ENCODE data around the gene PPM1H. TPM values are rescaled to one million over a fixed set of nuclear protein-coding genes. Genes with fewer than 3 reads are reported as not detected.

Gene PPM1H
- total and polyA plus RNA-seq, 2 donors (not counting 1 experiment from before 2014, with no cell fraction given): 0.01 TPM; not detected in 1

DNA sequence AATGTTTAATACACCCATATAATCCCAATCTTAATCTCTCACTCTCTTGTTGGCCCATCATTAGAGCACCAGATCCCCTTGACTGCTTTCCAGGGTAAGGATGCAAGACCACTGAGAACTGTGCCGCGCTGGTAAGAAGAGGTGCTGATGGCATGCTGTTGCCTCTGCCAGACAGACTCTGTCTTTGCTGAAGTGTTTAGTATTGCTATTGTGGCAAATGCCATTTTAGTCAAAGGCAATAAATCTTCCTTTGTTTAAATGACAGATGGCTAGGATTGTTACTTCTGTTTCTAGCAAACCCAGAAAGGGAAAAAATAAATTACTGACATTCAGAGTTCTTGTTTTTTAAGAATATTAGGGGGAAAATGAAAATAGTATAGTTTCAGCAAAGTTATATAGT, 316.0 kb downstream of the PPM1H start:
- Histone ChIP-seq H2AFZ (ENCODE audit: insufficient read depth, low read depth, low read length, poor library complexity, severe bottlenecking) (no peak overlapping the region), H3K36me3 (replicated peaks in 1 of 2; ENCODE audit: control extremely low read depth in 1 of 2, control insufficient read depth in 1 of 2, extremely low read depth in 1 of 2, insufficient read depth in 2 of 2, low read length in 1 of 2) (peaks cover 0 to 1% of the 10 kb centered on the region in 2 experiments), H3K9ac (ENCODE audit: low read length) (no peak overlapping the region), H3K4me2 (replicated peaks; ENCODE audit: low read depth, low read length, poor library complexity, severe bottlenecking) (no peak overlapping the region), H3K27me3 (replicated peaks in 1 of 4; ENCODE audit: control extremely low read depth in 1 of 4, control insufficient read depth in 3 of 4, insufficient read depth in 4 of 4, low read length in 3 of 4) (no peaks in the 10 kb centered on the region), H3K27ac (ENCODE audit: low read length in 2 of 2) (no peak overlapping the region), H3K4me1 (ENCODE audit: control insufficient read depth in 2 of 2, insufficient read depth in 2 of 2, low read length in 2 of 2) (no peaks in the 10 kb centered on the region), H3K79me2 (ENCODE audit: control insufficient read depth, insufficient read depth, low read length) (peaks cover 1% of the 10 kb centered on the region), H3K4me3 (ENCODE audit: control extremely low read depth in 1 of 5, extremely low read depth in 1 of 5, insufficient read depth in 1 of 5, low read depth in 2 of 5, low read length in 4 of 5) (no peak overlapping the region), H4K20me1 (ENCODE audit: control insufficient read depth, insufficient read depth, low read length, poor library complexity, severe bottlenecking) (no peaks in the 10 kb centered on the region), H3K9me3 (ENCODE audit: control extremely low read depth in 1 of 3, control insufficient read depth in 2 of 3, insufficient read depth in 1 of 3, low read length in 2 of 3) (no peaks in the 10 kb centered on the region)
- Mint-ChIP-seq H3K4me1 (no peaks in the 10 kb centered on the region), H3K9me3 (ENCODE audit: insufficient read depth) (no peaks in the 10 kb centered on the region), H3K27me3 (no peaks in the 10 kb centered on the region), H3K4me3 (no peak overlapping the region), H3K27ac (no peak overlapping the region)
- ChIA-PET POLR2A (no interaction called here), CTCF (no interaction called here)
- intact Hi-C loops (cut with micrococcal nuclease): no loop called here
- no CpG with 5 or more reads among the region's 2 CpGs for WGBS (ENCODE audit: insufficient coverage)
- ATAC-seq (ENCODE audit: low read depth): no peak
- no peak for TF ChIP-seq EZH2 (IDR thresholded peaks at IDR 0.05; ENCODE audit: borderline replicate concordance, insufficient read depth, low read depth, low read length, poor library complexity, severe bottlenecking)
- TF ChIP-seq, protein P1, sequence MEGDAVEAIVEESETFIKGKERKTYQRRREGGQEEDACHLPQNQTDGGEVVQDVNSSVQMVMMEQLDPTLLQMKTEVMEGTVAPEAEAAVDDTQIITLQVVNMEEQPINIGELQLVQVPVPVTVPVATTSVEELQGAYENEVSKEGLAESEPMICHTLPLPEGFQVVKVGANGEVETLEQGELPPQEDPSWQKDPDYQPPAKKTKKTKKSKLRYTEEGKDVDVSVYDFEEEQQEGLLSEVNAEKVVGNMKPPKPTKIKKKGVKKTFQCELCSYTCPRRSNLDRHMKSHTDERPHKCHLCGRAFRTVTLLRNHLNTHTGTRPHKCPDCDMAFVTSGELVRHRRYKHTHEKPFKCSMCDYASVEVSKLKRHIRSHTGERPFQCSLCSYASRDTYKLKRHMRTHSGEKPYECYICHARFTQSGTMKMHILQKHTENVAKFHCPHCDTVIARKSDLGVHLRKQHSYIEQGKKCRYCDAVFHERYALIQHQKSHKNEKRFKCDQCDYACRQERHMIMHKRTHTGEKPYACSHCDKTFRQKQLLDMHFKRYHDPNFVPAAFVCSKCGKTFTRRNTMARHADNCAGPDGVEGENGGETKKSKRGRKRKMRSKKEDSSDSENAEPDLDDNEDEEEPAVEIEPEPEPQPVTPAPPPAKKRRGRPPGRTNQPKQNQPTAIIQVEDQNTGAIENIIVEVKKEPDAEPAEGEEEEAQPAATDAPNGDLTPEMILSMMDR (IDR thresholded peaks at IDR 0.05): no peak
- DNase-seq: no peak

DNA sequence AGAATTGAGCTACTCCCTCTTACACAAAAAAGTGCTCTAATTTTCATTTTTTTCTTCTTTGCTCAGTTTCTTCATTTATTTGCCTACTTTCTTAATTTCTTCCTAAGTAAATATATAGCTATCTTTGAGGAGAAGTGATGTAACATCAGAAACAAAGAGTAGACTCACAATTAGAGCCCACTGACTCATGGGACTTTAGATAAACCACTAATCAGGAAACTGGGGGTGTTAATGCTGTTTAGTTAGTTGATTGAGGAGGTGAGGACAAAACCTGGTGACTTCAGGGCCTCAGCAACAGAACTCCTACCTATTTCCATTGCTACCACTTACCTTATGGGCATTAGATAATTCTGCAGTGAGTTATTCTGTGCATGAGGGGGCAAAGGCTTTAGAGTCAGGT, 316.6 kb downstream of the PPM1H start:
- TF ChIP-seq EZH2 (IDR thresholded peaks at IDR 0.05; ENCODE audit: borderline replicate concordance, insufficient read depth, low read depth, low read length, poor library complexity, severe bottlenecking): no peak
- TF ChIP-seq, protein P1 (IDR thresholded peaks at IDR 0.05): no peak
- intact Hi-C loops (cut with micrococcal nuclease): no loop called here
- Histone ChIP-seq H3K4me3 (ENCODE audit: control extremely low read depth in 1 of 5, extremely low read depth in 1 of 5, insufficient read depth in 1 of 5, low read depth in 2 of 5, low read length in 4 of 5) (no peak overlapping the region), H3K36me3 (replicated peaks in 1 of 2; ENCODE audit: control extremely low read depth in 1 of 2, control insufficient read depth in 1 of 2, extremely low read depth in 1 of 2, insufficient read depth in 2 of 2, low read length in 1 of 2) (peaks cover 0 to 1% of the 10 kb centered on the region in 2 experiments), H2AFZ (ENCODE audit: insufficient read depth, low read depth, low read length, poor library complexity, severe bottlenecking) (no peak overlapping the region), H3K9me3 (ENCODE audit: control extremely low read depth in 1 of 3, control insufficient read depth in 2 of 3, insufficient read depth in 1 of 3, low read length in 2 of 3) (no peaks in the 10 kb centered on the region), H3K27me3 (replicated peaks in 1 of 4; ENCODE audit: control extremely low read depth in 1 of 4, control insufficient read depth in 3 of 4, insufficient read depth in 4 of 4, low read length in 3 of 4) (no peaks in the 10 kb centered on the region), H3K27ac (ENCODE audit: low read length in 2 of 2) (no peak overlapping the region), H4K20me1 (ENCODE audit: control insufficient read depth, insufficient read depth, low read length, poor library complexity, severe bottlenecking) (no peaks in the 10 kb centered on the region), H3K4me2 (replicated peaks; ENCODE audit: low read depth, low read length, poor library complexity, severe bottlenecking) (no peak overlapping the region), H3K9ac (ENCODE audit: low read length) (no peak overlapping the region), H3K4me1 (ENCODE audit: control insufficient read depth in 2 of 2, insufficient read depth in 2 of 2, low read length in 2 of 2) (no peaks in the 10 kb centered on the region), H3K79me2 (ENCODE audit: control insufficient read depth, insufficient read depth, low read length) (peaks cover 5% of the 10 kb centered on the region)
- POLR2A ChIA-PET: no interaction called here
- CTCF ChIA-PET: no interaction called here
- Mint-ChIP-seq H3K9me3 (ENCODE audit: insufficient read depth) (no peaks in the 10 kb centered on the region), H3K27me3 (no peaks in the 10 kb centered on the region), H3K27ac (no peak overlapping the region), H3K4me3 (no peak overlapping the region), H3K4me1 (no peaks in the 10 kb centered on the region)
- DNase-seq: no peak
- no peak for ATAC-seq (ENCODE audit: low read depth)

All from B cell (primary cell).